ENCODE results near the gene UIMC1.

- TF ChIP-seq CTCF (IDR thresholded peaks at IDR 0.05), result no peak
- TF ChIP-seq POLR2A (IDR thresholded peaks at IDR 0.05), result no peak
Observed at GRCh38 chr5:177035976-177036375, 29.4 kb upstream of the UIMC1 start.

Data from vagina (tissue), 2 donors.